ENCODE data around the gene RLBP1.

DNA sequence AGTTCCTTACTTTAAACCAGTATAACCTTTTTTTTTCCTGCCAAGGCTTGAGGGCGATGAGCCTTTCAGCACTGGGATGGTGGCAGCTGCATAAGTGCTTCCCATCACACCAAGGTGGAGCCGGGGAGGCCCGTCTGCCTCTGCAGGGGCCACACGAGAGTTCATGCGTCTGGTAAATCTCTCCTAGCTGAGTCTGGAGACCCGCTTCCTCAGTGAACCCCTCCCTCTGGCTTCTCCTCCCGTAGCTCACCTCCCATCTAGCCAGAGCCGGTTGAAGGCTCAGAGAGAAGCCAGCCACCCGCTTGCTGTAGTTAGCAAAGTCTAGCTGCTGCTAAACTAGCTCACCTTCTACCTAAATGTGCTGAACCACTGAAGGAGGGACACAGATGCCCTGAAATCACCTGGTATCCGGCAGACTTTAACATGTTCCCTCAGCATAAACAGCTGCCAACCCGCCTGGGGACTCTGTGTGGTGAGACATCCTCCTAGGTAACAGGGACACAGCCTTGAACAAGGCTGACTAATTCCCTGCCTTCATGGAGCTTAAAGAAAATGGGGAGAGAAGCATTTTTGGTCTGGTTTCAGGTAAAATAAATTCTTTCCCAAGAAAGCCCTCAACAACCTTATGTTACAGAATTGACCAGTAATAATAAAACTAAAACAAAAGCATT, 42.9 kb downstream of the RLBP1 start:
- TF ChIP-seq GATA1 (IDR thresholded peaks at IDR 0.05; ENCODE audit: low read depth, low read length) (no peak), POLR2A (IDR thresholded peaks at IDR 0.05; ENCODE audit: low read length) (no peak)

Data from erythroblast (primary cell).